GM23338 (cell line): ENCODE results near the gene KCNK1. TPM values are rescaled to one million over a fixed set of nuclear protein-coding genes. Genes with fewer than 3 reads are reported as not detected.

Experiments
- ATAC-seq: fragments of 200-7000 bp; cut with Tn5 transposase; 3 replicates; pipeline ENCODE4 v1.9.1; 2020
- DNase-seq: peaks from one replicate; pipeline ENCODE4 v3.0.0-alpha.2; 2015; ENCODE audit warnings: low spot score
- H2AFZ ChIP-seq: fragments of 200-600 bp; sonication (generic); 2 replicates; pipeline ENCODE4 v1.8.0; 2016; ENCODE audit warnings: antibody characterized with exemption, mild to moderate bottlenecking, moderate library complexity
- H3F3A ChIP-seq: fragments of 200-600 bp; sonication (generic); replicated peaks from 2 replicates; pipeline ENCODE4 v1.8.0; 2017; ENCODE audit warnings: antibody characterized with exemption, mixed run types, low read depth
- H3K27ac ChIP-seq: fragments of 200-600 bp; sonication (generic); 2 replicates; pipeline ENCODE4 v1.6.1; 2016; ENCODE audit warnings: low read depth
- H3K27me3 ChIP-seq: fragments of 200-600 bp; sonication (generic); 2 replicates; pipeline ENCODE4 v1.8.0; 2016; ENCODE audit warnings: mild to moderate bottlenecking, mixed run types, moderate library complexity; ENCODE audit not compliant: insufficient read depth
- H3K36me3 ChIP-seq: fragments of 200-600 bp; sonication (generic); 2 replicates; pipeline ENCODE4 v1.8.0; 2016; ENCODE audit warnings: mild to moderate bottlenecking; ENCODE audit not compliant: insufficient read depth
- H3K4me1 ChIP-seq: fragments of 200-600 bp; sonication (generic); 2 replicates; pipeline ENCODE4 v1.8.0; 2016; ENCODE audit warnings: mild to moderate bottlenecking, moderate library complexity; ENCODE audit not compliant: insufficient read depth
- H3K4me2 ChIP-seq: fragments of 200-600 bp; sonication (generic); 2 replicates; pipeline ENCODE4 v1.7.1; 2017; ENCODE audit warnings: mixed run types
- H3K4me3 ChIP-seq: fragments of 200-600 bp; sonication (generic); 2 replicates; pipeline ENCODE4 v1.6.1; 2016; ENCODE audit warnings: mixed run types
- H3K79me2 ChIP-seq: fragments of 200-600 bp; sonication (generic); replicated peaks from 2 replicates; pipeline ENCODE4 v1.8.0; 2017; ENCODE audit warnings: mild to moderate bottlenecking; ENCODE audit not compliant: insufficient read depth
- H3K9me2 ChIP-seq: fragments of 200-600 bp; sonication (generic); 2 replicates; pipeline ENCODE4 v1.8.0; 2017; ENCODE audit not compliant: insufficient read depth
- H4K20me1 ChIP-seq: fragments of 200-600 bp; sonication (generic); replicated peaks from 2 replicates; pipeline ENCODE4 v1.8.0; 2017; ENCODE audit warnings: mild to moderate bottlenecking; ENCODE audit not compliant: insufficient read depth
- H3K27ac Mint-ChIP-seq: 2 replicates; pipeline ENCODE4 v1.8.0; 2020; ENCODE audit warnings: inconsistent platforms, mild to moderate bottlenecking, moderate library complexity, mixed read lengths
- H3K27me3 Mint-ChIP-seq: 3 replicates; pipeline ENCODE4 v1.8.0; 2022; ENCODE audit warnings: low read depth, mild to moderate bottlenecking, moderate library complexity, mixed read lengths, inconsistent platforms; ENCODE audit not compliant: insufficient read depth, poor library complexity
- H3K36me3 Mint-ChIP-seq: 3 replicates; pipeline ENCODE4 v1.8.0; 2021; ENCODE audit warnings: low read depth, mild to moderate bottlenecking, inconsistent platforms, moderate library complexity, mixed read lengths
- H3K4me1 Mint-ChIP-seq: 3 replicates; pipeline ENCODE4 v1.8.0; 2020; ENCODE audit warnings: mild to moderate bottlenecking, inconsistent platforms, mixed read lengths
- H3K4me3 Mint-ChIP-seq: 3 replicates; pipeline ENCODE4 v1.8.0; 2021; ENCODE audit warnings: moderate library complexity, mild to moderate bottlenecking, inconsistent platforms, mixed read lengths
- H3K9me3 Mint-ChIP-seq: 3 replicates; pipeline ENCODE4 v1.8.0; 2020; ENCODE audit warnings: moderate library complexity, mild to moderate bottlenecking, inconsistent platforms, mixed read lengths
- EZH2 ChIP-seq: fragments of 200-600 bp; sonication (generic); IDR thresholded peaks from one replicate; pipeline ENCODE4 v1.8.0; 2017; ENCODE audit warnings: antibody characterized with exemption, mild to moderate bottlenecking, low read depth; ENCODE audit not compliant: unreplicated experiment
- EZH2phosphoT487 ChIP-seq: fragments of 200-600 bp; sonication (generic); IDR thresholded peaks from one replicate; pipeline ENCODE4 v1.8.1; 2018; ENCODE audit warnings: antibody characterized with exemption; ENCODE audit not compliant: unreplicated experiment
- JUNB ChIP-seq: IDR thresholded peaks from one replicate; pipeline ENCODE4 v1.6.1; 2016; ENCODE audit warnings: antibody characterized with exemption; ENCODE audit not compliant: unreplicated experiment
- NANOG ChIP-seq: IDR thresholded peaks from 2 replicates; pipeline ENCODE4 v1.6.1; 2016; ENCODE audit warnings: antibody characterized with exemption, borderline replicate concordance
- POLR2AphosphoS5 ChIP-seq: IDR thresholded peaks from 2 replicates; pipeline ENCODE4 v1.6.1; 2016; ENCODE audit warnings: antibody characterized with exemption, low read depth
- REST ChIP-seq: IDR thresholded peaks from one replicate; pipeline ENCODE4 v1.6.1; 2018; ENCODE audit warnings: antibody characterized with exemption; ENCODE audit not compliant: unreplicated experiment
- ZNF462 ChIP-seq: fragments of 250-450 bp; sonication (Bioruptor Pico); IDR thresholded peaks from 2 replicates; pipeline ENCODE4 v1.5.0; 2020; ENCODE audit warnings: mild to moderate bottlenecking, moderate library complexity
- polyA plus RNA-seq: library from polyadenylated mRNA; unstranded; fragments of >200 nt; fragmentation: Nextera tagmentation; extraction: Ambion mirVana; gene quantifications from 2 replicates; pipeline ENCODE4 v1.2.1, GENCODE V29; 2016
- total RNA-seq: library from RNA; depleted of rRNA; stranded (reverse); fragments of >200 nt; shearing (Covaris generic); gene quantifications from 2 replicates; pipeline ENCODE4 v1.2.3, GENCODE V29; 2014

The KCNK1 gene
- total and polyA plus RNA-seq, 2 experiments from 2014 or later: 10.1 to 12.7 TPM

- Histone ChIP-seq H3K4me2 (no peak overlapping the region; the same call in 1 of the 2 replicates), H3K4me3 (no peak overlapping the region), H3K27ac (no peak overlapping the region), H3K9me2 (0 out of 2 replicates have a peak, but pooled peaks cover 4% of the 10 kb centered on the region), H3F3A (no peaks in the 10 kb centered on the region), H3K36me3 (0 out of 2 replicates have a peak, but pooled peaks cover 1% of the 10 kb centered on the region), H4K20me1 (peaks cover 4% of the 10 kb centered on the region; the same call in 1 of the 2 replicates), H2AFZ (no peak overlapping the region), H3K4me1 (peaks cover 33% of the 10 kb centered on the region), H3K27me3 (no peaks in the 10 kb centered on the region), H3K79me2 (no peaks in the 10 kb centered on the region)
- no peak overlapping the region for H3K4me3 Mint-ChIP-seq
- ATAC-seq (no peak), DNase-seq (no peak)
- no peaks in the 10 kb centered on the region for H3K9me3 Mint-ChIP-seq
- no peak for TF ChIP-seq NANOG
- TF ChIP-seq EZH2phosphoT487: no peak
- no peak for TF ChIP-seq POLR2AphosphoS5
- TF ChIP-seq JUNB: no peak
- no peak for TF ChIP-seq ZNF462 (CRISPR knock-in tag)
- no peak for TF ChIP-seq EZH2
- no peak for TF ChIP-seq REST
- H3K27me3 Mint-ChIP-seq: peaks cover 2% of the 10 kb centered on the region
- H3K4me1 Mint-ChIP-seq: peaks cover 36% of the 10 kb centered on the region
- H3K27ac Mint-ChIP-seq: no peak overlapping the region
- H3K36me3 Mint-ChIP-seq: peaks cover 9% of the 10 kb centered on the region; the same call in 1 of the 3 replicates
Observed at GRCh38 chr1:233655301-233655740, 41.4 kb downstream of the KCNK1 start.
